GM18499 (cell line): ENCODE measurements around the gene FBN2.
"Not testable (repeated sequence)": the region's sequence is repeated elsewhere in the genome, so short reads cannot be mapped to it uniquely, and the experiment has no call there.

ENCODE experiments used
- ATAC-seq: cut with Tn5 transposase; IDR thresholded peaks from one replicate; pipeline ENCODE4 v1.9.1; 2021; ENCODE audit warnings: moderate number of reproducible peaks; ENCODE audit not compliant: insufficient read depth, unreplicated experiment

Gene FBN2

GRCh38 chr5:128435861-128436260, 102.2 kb downstream of the FBN2 start:
- ATAC-seq = no peak

DNA sequence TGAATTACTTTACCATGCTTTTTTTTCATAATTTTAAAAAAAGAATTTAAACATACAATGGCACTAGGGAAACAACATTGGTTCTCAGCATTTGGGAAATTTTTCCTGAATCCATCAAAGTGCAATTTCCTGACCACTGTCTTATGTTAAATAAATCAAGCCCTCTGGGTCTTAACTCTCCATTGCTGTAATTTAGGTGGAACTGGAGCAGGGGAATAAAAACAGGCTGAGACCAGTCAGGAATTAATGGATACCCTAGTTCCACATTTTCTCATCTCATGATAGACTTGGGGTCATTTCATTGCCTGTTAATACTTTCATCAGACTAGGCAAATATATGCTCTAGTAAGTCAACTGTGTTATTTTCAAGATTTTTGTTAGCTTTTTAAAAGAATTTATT, 103.1 kb downstream of the FBN2 start:
- ATAC-seq = no peak

DNA sequence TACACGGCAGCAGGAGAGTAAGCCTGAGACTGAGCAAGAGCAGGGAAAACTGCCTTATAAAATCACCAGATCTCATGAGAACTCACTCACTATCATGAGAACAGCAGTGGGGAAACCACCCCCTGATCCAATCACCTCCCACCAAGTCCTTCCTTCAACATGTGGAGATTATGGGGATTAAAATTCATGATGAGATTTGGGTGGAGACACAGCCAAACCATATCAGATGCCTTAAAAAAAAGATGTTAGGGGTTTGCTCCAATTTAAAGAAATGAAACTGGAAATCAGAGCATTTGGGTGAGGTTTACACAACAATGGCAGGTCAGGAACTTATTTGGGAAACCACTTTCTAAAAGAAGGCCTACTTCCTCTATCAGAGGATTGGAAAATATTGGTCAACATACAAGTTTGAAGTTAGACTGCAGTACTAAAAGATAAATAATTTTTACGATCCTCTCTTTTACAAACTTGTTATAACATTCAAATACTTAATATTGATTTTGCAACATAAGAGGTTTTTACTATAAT, 105.1 kb downstream of the FBN2 start:
- no peak for ATAC-seq

DNA sequence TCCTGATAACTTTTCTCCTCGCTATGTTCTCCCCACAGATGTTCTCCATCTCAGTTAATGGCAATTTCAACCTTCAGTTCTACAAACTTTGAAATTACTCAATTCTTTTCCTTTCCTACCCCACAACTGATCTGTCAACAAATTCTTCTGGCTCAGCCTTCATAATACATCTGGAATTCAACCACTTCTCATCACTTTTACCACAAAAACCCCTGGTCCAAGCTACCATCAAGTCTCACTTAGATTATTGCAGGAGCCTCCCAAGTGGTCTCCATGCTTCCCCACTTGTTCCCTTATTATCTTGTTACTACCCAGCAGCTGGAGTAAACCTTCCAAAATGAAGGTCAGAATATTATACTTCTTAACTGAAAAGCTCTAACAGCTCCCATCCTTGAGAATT, 110.1 kb downstream of the FBN2 start:
- ATAC-seq = no peak

GRCh38 chr5:128426090-128426534, 111.9 kb downstream of the FBN2 start:
- ATAC-seq = peak; percentile 73

GRCh38 chr5:128424646-128425045, 113.4 kb downstream of the FBN2 start:
- ATAC-seq = no peak

DNA sequence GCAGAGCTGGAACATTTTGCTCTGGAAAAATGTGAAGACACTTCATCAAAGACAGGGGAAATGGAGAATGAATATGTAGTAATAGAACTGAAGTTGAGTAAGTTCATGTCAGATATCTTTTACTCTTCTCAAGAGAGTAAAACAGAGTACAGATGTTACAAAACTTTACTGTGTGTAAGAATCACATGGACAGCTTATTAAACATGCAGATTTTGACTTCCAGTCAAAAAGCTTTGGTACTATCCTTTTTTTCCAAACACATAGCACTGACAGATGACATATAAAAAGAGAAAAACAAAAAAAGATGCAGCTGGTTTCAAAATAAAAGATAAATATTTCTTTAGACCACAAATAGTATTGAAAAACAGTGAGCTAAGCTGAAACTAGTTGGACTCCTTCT, 115.4 kb downstream of the FBN2 start:
- ATAC-seq = no peak

DNA sequence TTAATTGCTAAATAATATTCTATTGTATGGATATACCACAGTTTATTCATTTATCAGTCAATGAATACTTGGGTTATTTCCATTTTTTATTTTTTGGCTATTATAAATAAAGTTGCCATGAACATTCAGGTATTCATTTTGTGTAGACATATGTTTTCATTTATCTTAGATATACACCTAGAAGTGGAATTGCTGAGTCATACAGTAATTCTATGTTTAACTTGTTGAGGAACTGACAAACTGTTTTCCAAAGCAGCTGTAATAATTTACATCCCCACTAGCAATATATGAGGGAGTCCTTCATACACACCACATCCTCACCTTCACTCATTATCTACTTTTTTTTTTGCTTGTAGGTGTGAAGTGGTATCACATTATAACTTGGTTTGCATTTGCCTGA, 123.6 kb downstream of the FBN2 start:
- no peak for ATAC-seq

DNA sequence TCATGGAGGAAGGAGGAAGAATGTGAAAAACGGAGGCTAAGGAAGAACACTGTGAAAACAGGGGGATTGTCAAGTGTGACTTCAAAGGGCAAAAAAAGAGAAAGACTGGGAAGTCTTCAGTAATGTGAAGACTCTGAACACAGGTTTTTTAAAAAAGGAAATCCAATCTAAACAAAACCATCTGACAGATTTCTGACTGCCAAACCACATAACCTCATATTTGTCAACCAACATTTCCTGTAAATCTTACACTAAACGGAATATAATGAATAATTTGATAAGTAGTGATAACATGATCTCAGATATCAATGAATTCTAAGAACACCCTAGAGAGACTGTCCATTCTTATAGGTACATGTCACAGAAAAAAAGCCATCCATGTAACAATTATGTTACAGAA, 124.7 kb downstream of the FBN2 start:
- ATAC-seq = no peak

GRCh38 chr5:128412145-128412930, 125.7 kb downstream of the FBN2 start:
- no peak for ATAC-seq

DNA sequence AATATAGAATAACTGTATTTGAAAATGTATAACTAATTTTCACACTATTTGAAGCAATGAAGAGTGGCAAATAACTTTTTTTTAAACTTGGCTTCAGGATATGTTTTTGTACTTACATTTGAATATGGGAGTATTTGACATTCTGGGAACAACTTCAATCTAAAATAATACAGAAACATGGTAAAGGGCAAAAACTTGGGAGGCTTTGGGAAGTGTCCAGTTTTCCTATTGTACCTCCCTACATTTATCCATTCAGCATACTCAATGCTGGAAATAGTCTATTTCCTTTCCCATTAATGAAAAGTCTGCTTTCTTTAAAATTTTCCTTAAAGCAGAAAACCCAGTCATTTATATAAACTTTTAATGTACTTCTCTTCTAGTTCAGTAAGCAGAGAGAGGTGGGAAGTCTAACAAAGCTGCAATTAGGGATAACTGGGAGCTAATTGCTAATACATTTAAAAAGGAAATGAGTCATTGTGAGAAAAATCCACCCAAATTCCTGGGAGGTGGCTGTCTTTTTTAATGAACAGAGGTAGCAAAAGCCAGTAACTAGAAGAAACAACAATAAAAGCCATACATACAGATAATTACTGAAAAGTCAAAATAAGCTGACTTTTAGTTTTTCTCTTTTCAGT, 128.8 kb downstream of the FBN2 start:
- no peak for ATAC-seq

DNA sequence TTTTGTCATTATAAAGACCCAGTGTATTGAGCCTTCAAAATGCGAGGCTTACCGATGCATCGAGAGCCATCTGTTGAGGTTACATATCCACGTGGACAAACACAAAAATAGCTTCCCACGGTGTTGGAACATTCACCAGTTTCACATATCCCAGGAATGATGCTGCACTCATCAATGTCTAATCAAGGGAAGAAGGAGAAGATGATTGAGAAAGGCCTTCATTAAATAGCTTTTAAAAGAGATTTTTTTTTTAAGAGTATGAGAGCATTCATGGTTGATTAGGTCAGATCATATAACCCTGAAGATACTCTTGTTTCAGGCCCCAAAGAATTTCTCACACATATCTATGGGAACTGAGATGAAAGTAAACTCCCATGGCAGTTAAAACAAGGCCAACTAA, 129.4 kb downstream of the FBN2 start:
- no peak for ATAC-seq

GRCh38 chr5:128407944-128408343, 130.1 kb downstream of the FBN2 start:
- ATAC-seq = no peak

GRCh38 chr5:128406803-128407202, 131.2 kb downstream of the FBN2 start:
- no peak for ATAC-seq

DNA sequence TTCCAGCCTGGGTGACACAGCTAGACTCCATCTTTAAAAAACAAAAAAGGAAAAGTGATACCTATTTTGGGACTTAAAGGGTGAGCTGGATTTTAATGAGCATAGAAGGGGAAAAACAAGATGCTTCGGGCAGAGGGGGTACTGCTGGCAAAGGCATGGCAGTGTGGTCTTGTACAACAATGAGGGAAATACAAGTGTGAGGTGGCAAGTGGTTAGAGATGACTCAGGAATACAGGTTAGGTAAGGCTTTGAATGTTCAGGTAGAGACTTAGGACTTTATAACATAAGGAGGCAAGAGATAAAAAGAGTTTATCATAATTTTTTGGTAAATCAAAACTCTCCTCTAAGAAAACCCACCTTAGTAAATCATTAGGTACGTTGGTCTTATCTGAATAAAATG, 132.9 kb downstream of the FBN2 start:
- ATAC-seq = no peak

GRCh38 chr5:128403333-128403732, 134.7 kb downstream of the FBN2 start:
- no peak for ATAC-seq

GRCh38 chr5:128402506-128402905, 135.5 kb downstream of the FBN2 start:
- ATAC-seq = no peak

DNA sequence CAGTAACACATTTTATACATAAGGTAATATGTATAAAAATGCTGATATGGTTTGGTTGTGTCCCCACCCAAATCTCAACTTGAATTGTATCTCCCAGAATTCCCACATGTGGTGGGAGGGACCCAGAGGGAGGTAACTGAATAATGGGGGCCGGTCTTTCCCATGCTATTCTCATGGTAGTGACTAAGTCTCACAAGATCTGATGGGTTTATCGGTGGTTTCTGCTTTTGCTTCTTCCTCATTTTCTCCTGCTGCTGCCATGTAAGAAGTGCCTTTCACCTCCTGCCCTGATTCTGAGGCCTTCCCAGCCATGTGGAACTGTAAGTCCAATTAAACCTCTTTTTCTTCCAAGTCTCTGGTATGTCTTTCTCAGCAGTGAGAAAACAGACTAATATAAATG, 137.3 kb downstream of the FBN2 start:
- not testable (repeated sequence) for ATAC-seq

DNA sequence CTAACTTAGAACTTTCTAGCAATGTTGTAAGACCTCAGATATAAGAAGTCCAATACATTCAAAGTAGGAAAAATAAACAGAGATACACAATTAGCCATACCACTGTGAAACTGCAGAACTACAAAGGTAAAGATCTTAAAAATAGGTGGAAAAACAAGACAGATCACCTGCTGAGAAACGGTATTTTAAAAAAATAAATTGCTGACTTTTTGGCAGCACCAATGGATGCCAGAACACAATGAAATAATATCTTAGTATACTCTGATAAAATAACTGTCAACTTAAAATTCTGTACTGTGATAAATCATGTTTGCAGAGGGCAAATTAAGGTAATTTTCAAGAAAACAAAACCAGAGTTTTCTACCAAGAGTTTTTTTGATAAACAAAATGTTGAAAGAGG, 138.9 kb downstream of the FBN2 start:
- no peak for ATAC-seq

- ATAC-seq = no peak
Observed at GRCh38 chr5:128397876-128398275, 140.2 kb downstream of the FBN2 start.

DNA sequence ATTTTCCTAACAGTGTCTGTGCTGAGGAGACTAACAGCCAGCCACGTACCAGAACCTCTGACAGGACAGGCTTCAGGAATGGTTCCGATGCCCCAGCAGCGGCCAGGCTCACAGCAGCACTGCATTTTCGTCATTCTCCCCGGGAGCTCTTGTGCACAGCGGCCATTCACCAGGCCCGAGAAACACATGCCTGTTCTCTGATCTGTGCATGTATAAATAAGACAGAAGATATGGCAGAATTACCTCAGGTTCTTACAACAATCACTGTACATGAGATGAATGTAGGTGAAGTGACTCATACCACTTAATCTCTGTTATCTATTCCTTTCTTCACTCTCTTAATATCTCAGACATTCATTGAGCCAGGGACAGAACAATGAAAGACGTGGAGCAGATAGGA, 143.0 kb downstream of the FBN2 start:
- no peak for ATAC-seq

GRCh38 chr5:128384068-128384467, 154.0 kb downstream of the FBN2 start:
- no peak for ATAC-seq
